ENCODE data around the gene ZFP69.

- TF ChIP-seq CTCF (conservative IDR thresholded peaks at IDR 0.05) (no peak), ZFX (IDR thresholded peaks at IDR 0.05) (no peak)
Observed at GRCh38 chr1:40519517-40519916, 42.4 kb downstream of the ZFP69 start.

Data from C4-2B (cell line).